ENCODE results near the gene CBLN3. TPM values are rescaled to one million over a fixed set of nuclear protein-coding genes. Genes with fewer than 3 reads are reported as not detected.
A peak's percentile ranks its signal among the peaks of the same experiment; 100 is the strongest.

Gene CBLN3
- total RNA-seq, 4 donors from 2014 or later = 0.13 to 0.95 (median 0.85) TPM; not detected in 1

DNA sequence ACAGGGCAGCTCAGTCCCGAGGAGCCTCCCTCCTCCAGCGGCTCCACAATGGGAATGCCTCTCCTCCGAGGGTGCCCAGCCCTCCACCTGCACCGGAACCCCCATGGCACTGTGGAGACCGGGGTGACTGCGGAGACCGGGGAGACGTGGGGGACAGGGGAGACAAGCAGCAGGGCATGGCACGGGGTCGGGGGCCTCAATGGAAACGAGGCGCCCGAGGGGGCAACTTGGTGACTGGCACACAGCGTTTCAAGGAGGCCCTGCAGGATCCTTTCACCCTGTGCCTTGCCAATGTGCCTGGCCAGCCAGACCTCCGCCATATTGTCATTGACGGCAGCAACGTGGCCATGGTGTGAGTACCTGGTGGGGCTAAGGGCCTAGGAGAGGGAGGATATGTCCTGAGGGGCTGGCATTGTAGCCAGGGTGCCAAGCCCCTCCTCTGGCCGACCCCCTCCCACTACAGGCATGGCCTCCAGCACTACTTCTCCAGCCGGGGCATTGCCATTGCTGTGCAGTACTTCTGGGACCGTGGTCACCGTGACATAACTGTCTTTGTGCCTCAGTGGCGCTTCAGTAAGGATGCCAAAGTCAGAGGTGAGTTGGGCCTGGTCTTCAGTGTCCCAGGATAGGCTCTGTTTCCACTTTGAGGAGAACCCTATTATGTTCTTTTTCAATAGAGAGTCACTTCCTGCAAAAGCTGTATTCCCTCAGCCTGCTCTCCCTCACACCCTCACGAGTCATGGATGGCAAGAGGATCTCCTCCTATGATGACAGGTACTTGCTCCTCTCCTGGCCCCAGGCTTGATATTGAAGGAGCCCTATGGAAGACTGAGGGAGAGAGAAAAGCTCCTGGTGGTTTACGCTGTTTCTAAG, 3.0 kb upstream of the CBLN3 start:
- no peaks in the 10 kb centered on the region for H3K9me3 ChIP-seq
- 79 to 83% methylated on average over 6 to 18 of the region's 24 CpGs for WGBS, 2 donors
- H3K36me3 ChIP-seq = peaks cover 19 to 62% (median 27%) of the 10 kb centered on the region in 3 donors
- peak overlapping the region in 3 of 4 donors; percentile 97 to 99 (median 99) for H3K27ac ChIP-seq
- H3K27me3 ChIP-seq = no peaks in the 10 kb centered on the region
- TF ChIP-seq, protein P1, sequence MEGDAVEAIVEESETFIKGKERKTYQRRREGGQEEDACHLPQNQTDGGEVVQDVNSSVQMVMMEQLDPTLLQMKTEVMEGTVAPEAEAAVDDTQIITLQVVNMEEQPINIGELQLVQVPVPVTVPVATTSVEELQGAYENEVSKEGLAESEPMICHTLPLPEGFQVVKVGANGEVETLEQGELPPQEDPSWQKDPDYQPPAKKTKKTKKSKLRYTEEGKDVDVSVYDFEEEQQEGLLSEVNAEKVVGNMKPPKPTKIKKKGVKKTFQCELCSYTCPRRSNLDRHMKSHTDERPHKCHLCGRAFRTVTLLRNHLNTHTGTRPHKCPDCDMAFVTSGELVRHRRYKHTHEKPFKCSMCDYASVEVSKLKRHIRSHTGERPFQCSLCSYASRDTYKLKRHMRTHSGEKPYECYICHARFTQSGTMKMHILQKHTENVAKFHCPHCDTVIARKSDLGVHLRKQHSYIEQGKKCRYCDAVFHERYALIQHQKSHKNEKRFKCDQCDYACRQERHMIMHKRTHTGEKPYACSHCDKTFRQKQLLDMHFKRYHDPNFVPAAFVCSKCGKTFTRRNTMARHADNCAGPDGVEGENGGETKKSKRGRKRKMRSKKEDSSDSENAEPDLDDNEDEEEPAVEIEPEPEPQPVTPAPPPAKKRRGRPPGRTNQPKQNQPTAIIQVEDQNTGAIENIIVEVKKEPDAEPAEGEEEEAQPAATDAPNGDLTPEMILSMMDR (IDR thresholded peaks at IDR 0.05) = no peak
- TF ChIP-seq POLR2A (IDR thresholded peaks at IDR 0.05) = no peak
- peaks cover 34 to 77% (median 46%) of the 10 kb centered on the region in 3 donors for H3K4me1 ChIP-seq
- no peak for DNase-seq
- intact Hi-C loops (cut with DNase I) = loop anchor here (5.0 kb wide), 2 partner anchors 65 to 100 kb away; partner anchors contain the start of gene NFATC4
- peak overlapping the region in 3 of 4 donors; percentile 79 to 88 (median 80) for H3K4me3 ChIP-seq

DNA sequence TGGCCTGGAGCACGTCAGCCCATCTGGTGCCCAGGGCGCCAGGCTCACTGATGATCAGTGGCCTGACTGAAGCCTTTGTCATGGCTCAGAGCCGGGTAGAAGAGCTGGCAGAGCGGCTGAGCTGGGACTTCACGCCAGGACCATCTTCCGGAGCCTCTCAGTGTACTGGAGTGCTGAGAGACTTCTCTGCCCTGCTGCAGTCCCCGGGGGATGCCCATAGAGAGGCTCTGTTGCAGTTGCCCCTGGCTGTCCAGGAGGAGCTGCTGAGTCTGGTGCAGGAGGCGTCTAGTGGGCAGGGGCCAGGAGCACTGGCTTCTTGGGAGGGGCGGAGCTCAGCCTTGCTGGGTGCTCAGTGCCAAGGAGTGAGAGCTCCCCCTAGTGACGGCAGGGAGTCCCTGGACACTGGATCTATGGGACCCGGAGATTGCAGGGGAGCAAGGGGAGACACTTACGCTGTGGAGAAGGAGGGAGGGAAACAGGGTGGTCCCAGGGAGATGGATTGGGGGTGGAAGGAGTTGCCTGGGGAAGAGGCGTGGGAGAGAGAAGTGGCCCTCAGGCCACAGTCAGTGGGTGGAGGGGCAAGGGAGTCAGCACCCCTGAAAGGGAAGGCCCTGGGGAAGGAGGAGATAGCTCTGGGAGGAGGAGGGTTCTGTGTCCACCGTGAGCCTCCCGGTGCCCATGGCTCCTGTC, 2.2 kb upstream of the CBLN3 start:
- DNase-seq = peak; percentile 56
- intact Hi-C loops (cut with DNase I) = loop anchor here (5.0 kb wide), 2 partner anchors 64 to 99 kb away; partner anchors contain the start of gene NFATC4
- H3K36me3 ChIP-seq = peaks cover 14 to 54% (median 20%) of the 10 kb centered on the region in 3 donors
- WGBS, 2 donors = 17 to 22% methylated on average over 4 to 10 of the region's 15 CpGs
- H3K4me1 ChIP-seq = peaks cover 27 to 77% (median 43%) of the 10 kb centered on the region in 3 donors
- H3K9me3 ChIP-seq = no peaks in the 10 kb centered on the region
- H3K4me3 ChIP-seq = peak overlapping the region in 3 of 4 donors; percentile 79 to 88 (median 80)
- TF ChIP-seq, protein P1 (IDR thresholded peaks at IDR 0.05) = peak; percentile 85 to 96 (median 92)
- TF ChIP-seq POLR2A (IDR thresholded peaks at IDR 0.05) = no peak
- H3K27ac ChIP-seq = peak overlapping the region; percentile 93 to 99 (median 98)
- no peaks in the 10 kb centered on the region for H3K27me3 ChIP-seq

DNA sequence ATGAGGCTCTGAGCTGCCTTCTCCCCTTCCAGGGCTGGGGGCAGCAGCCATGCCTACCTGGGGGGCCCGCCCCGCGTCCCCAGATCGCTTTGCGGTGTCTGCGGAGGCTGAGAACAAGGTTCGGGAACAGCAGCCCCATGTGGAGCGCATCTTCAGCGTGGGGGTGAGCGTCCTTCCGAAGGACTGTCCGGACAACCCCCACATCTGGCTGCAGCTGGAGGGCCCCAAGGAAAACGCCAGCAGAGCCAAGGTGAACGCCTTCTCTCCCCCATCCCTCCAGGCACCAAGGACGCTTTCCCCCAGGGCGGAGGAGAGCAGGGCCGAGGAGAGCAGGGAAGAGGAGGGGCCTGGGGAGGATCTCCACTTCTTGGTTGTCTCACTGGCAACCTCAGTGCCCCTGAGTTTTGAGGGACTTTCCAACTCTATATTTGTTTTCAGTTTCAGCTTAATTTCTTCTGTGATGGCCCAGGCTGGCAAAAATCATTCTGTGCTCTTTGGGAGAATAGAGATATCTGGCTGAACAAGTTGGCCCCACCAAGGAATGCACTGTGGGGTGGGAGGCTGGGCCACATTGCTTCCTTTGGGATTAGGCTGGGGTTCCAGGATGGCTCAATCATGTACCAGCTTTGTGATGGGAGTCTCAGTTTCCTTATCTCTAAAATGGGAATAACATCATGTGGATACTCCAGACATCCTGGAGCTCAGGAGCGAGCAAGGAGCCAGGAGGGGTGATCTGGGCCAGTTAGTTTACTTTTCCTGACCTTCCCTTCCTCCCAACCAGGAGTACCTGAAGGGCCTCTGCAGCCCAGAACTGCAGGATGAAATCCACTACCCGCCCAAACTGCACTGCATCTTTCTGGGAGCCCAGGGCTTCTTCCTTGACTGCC, 1.5 kb upstream of the CBLN3 start:
- TF ChIP-seq, protein P1 (IDR thresholded peaks at IDR 0.05) = peak in 1 of 6 experiments; percentile 17
- no peak for TF ChIP-seq POLR2A (IDR thresholded peaks at IDR 0.05)
- H3K27ac ChIP-seq = peak overlapping the region; percentile 93 to 99 (median 98)
- WGBS, 2 donors = 10 to 13% methylated on average over 5 to 16 of the region's 19 CpGs
- intact Hi-C loops (cut with DNase I) = loop anchor here (5.0 kb wide), 2 partner anchors 64 to 99 kb away; partner anchors contain the start of gene NFATC4
- peaks cover 26 to 77% (median 39%) of the 10 kb centered on the region in 3 donors for H3K4me1 ChIP-seq
- peaks cover 14 to 46% (median 15%) of the 10 kb centered on the region in 3 donors for H3K36me3 ChIP-seq
- no peaks in the 10 kb centered on the region for H3K9me3 ChIP-seq
- H3K27me3 ChIP-seq = no peaks in the 10 kb centered on the region
- no peak for DNase-seq
- peak overlapping the region; percentile 59 to 88 (median 80) for H3K4me3 ChIP-seq

DNA sequence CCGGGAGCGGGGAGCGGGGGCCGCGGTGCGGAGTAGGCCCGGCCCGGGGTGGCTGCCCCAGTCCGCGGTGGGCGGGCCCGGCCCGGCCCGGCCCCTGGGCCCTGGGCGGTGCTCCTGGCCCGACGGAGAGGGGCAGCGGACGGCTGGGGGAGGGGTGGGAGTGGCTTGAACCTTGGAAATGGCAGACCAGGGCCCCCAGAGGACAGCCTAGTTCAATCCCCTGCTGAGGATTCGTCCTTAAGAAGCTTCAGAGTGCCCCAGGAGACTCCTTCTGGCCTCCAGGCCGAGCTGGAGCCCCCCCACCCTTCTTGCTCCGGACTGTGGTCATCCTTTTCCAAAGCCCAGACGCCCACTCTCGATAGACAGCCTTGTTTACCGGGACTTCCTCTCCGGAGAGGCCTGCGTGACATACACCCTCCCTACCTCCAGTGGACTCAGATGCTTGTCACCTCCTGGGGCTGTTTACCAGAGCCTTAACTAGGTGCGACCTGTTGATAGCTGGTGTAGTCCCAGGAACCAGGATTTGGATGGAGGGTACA, 744 bp upstream of the CBLN3 start:
- Histone ChIP-seq H3K9me3 (no peaks in the 10 kb centered on the region), H3K4me3 (peak overlapping the region; percentile 59 to 88 (median 80)), H3K4me1 (peaks cover 26 to 77% (median 46%) of the 10 kb centered on the region in 3 donors), H3K27ac (peak overlapping the region; percentile 93 to 99 (median 98)), H3K27me3 (no peaks in the 10 kb centered on the region), H3K36me3 (peaks cover 14 to 39% (median 14%) of the 10 kb centered on the region in 3 donors)
- 0% methylated on average over 7 to 8 of the region's 28 CpGs for WGBS, 2 donors
- intact Hi-C loops (cut with DNase I) = loop anchor here (5.0 kb wide), 2 partner anchors 63 to 98 kb away; partner anchors contain the start of gene NFATC4
- TF ChIP-seq, protein P1 (IDR thresholded peaks at IDR 0.05) = no peak
- no peak for TF ChIP-seq POLR2A (IDR thresholded peaks at IDR 0.05)
- DNase-seq = no peak
